ENCODE data around the gene KCMF1. TPM values are rescaled to one million over a fixed set of nuclear protein-coding genes. Genes with fewer than 3 reads are reported as not detected.

KCMF1 gene
- polyA plus RNA-seq, 1 of the 3 experiments (the other 2 are of a cell fraction), result 37.0 TPM

DNA sequence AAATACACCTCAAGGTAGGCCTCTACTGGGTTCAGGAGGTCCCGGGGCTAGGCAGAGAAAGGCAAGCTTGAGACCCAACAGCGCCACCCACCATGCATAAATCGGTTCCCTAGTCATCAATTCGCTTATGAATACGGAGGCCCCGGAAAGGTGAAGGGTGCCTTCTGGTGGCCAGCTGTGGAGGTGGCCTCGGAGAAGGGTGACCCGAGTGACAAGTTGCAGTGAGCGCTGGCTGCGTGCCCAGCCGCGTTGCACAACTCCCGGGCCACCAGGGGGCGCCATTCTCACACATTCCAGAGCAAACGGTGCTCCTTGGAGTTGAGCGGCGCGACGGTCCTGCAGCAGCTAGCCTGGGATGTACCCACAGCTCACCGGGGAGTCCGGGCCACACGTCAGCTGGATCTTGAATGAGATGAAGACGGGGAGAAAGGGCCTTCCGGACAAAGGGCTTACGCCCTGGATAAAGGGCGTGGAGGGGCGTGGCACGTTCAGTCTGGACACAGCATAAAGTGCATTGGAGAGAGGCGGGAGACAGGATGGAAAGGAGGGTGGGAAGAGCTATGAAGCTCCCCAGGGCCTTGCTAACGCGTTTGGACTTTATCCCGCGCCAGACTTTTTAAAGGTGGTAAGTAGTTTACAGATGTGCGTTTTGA is 45.1 kb upstream of the KCMF1 start (continued):
- TF ChIP-seq YY1 (IDR thresholded peaks at IDR 0.05; ENCODE audit: low read depth) (no peak), RAD21 (IDR thresholded peaks at IDR 0.05; ENCODE audit: low read length) (peak; percentile 70), NFIC (IDR thresholded peaks at IDR 0.05; ENCODE audit: borderline replicate concordance) (peak; percentile 97), SMC3 (IDR thresholded peaks at IDR 0.05; ENCODE audit: low read depth, low read length) (peak; percentile 77), NRF1 (IDR thresholded peaks at IDR 0.05; ENCODE audit: low read depth, low read length) (no peak), FOSL2 (IDR thresholded peaks at IDR 0.05; ENCODE audit: borderline replicate concordance, low read depth) (no peak), TAF1 (IDR thresholded peaks at IDR 0.05; ENCODE audit: borderline replicate concordance, low read depth, low read length) (peak; percentile 52; the same call in 1 of the 2 replicates), RFX5 (IDR thresholded peaks at IDR 0.05; ENCODE audit: low read length) (no peak), FOXM1 (IDR thresholded peaks at IDR 0.05; ENCODE audit: low read depth) (no peak), GATA2 (CRISPR knock-in tag; IDR thresholded peaks at IDR 0.05) (no peak), TEAD4 (IDR thresholded peaks at IDR 0.05; ENCODE audit: borderline replicate concordance, insufficient read depth) (peak; percentile 67; the same call in 1 of the 2 replicates)
- TF ChIP-seq, protein P1, sequence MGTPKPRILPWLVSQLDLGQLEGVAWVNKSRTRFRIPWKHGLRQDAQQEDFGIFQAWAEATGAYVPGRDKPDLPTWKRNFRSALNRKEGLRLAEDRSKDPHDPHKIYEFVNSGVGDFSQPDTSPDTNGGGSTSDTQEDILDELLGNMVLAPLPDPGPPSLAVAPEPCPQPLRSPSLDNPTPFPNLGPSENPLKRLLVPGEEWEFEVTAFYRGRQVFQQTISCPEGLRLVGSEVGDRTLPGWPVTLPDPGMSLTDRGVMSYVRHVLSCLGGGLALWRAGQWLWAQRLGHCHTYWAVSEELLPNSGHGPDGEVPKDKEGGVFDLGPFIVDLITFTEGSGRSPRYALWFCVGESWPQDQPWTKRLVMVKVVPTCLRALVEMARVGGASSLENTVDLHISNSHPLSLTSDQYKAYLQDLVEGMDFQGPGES (IDR thresholded peaks at IDR 0.05; ENCODE audit: low read depth, low read length), result no peak

- Histone ChIP-seq H3K9me2 (no peaks in the 10 kb centered on the region), H3K27ac (ENCODE audit: low read depth in 2 of 2, low read length in 1 of 2) (peak overlapping the region in 1 of 2 experiments; percentile 36; a peak in 1 of 4 replicates), H3K27me3 (ENCODE audit: insufficient read depth) (no peaks in the 10 kb centered on the region), H3K4me3 (ENCODE audit: low read depth in 2 of 2, low read length in 1 of 2) (peak overlapping the region in 1 of 2 experiments; percentile 60; a peak in 2 of 4 replicates), H3K36me3 (replicated peaks in 1 of 2; ENCODE audit: control insufficient read depth in 1 of 2, insufficient read depth in 2 of 2, low read length in 1 of 2) (no peaks in the 10 kb centered on the region), H3K4me1 (ENCODE audit: control insufficient read depth in 1 of 2, insufficient read depth in 2 of 2, low read depth in 1 of 2, low read length in 1 of 2) (peaks cover 5 to 13% of the 10 kb centered on the region in 2 experiments; a peak in 2 of 4 replicates), H3K9me3 (no peaks in the 10 kb centered on the region), H4K20me1 (ENCODE audit: insufficient read depth) (no peaks in the 10 kb centered on the region), H2AFZ (ENCODE audit: low read depth) (peak overlapping the region; percentile 84; the same call in 1 of the 2 replicates), H3K4me2 (peak overlapping the region; percentile 82; the same call in 1 of the 2 replicates), H3K79me2 (ENCODE audit: insufficient read depth) (peaks cover 7% of the 10 kb centered on the region; the same call in 1 of the 2 replicates), H3K9ac (peak overlapping the region; percentile 23; the same call in 1 of the 2 replicates), H3F3A (replicated peaks; ENCODE audit: insufficient read depth) (peaks cover 24% of the 10 kb centered on the region)
- CTCF ChIA-PET, result interaction anchor here (0.8 to 2.8 kb wide), 14 partner anchors 8 to 436 kb away, joined by 3 to 78 read pairs (median 14); partner anchors contain the start of genes KCMF1 and TMSB10
- POLR2A ChIA-PET, result no interaction called here
- no peak for DNase-seq
- WGBS (ENCODE audit: low lambda C conversion rate), result 45% methylated on average over 3 of the region's 3 CpGs
- TF ChIP-seq RAD21 (IDR thresholded peaks at IDR 0.05; ENCODE audit: low read length) (no peak), POLR2AphosphoS5 (IDR thresholded peaks at IDR 0.05; ENCODE audit: low read depth, low read length) (no peak), TEAD4 (IDR thresholded peaks at IDR 0.05; ENCODE audit: borderline replicate concordance, insufficient read depth) (no peak)
Measured at GRCh38 chr2:84927275-84927627, 43.7 kb upstream of the KCMF1 start.

DNA sequence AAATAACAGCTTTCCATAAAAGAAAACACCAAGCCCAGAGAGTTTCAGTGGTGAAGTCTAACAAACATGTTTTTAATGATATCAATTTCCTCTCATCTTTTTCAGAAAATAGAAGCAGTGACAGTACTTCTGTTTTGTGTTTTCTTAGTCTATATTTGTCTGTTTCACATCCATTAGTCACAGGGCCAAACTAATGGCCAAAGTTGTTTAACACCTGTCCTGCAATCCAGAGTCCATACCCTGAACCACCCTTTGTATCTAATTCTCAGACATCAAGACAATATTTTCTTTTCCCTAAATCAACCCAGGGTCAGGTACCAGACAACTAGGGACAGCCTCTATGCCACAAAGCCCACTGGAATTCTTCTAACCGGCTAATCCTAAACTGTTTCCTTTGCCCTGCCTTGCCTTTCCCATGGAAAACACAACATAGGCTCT is 39.6 kb upstream of the KCMF1 start:
- H3K4me1 ChIP-seq (ENCODE audit: control insufficient read depth in 1 of 2, insufficient read depth in 2 of 2, low read depth in 1 of 2, low read length in 1 of 2), result peaks cover 0 to 4% of the 10 kb centered on the region in 2 experiments; a peak in 1 of 4 replicates
- peaks cover 5% of the 10 kb centered on the region for H3F3A ChIP-seq (replicated peaks; ENCODE audit: insufficient read depth)
- 89% methylated on average over 1 of the region's 1 CpG for WGBS (ENCODE audit: low lambda C conversion rate)
- ChIA-PET POLR2A (no interaction called here), CTCF (no interaction called here)
- H3K27me3 ChIP-seq (ENCODE audit: insufficient read depth), result no peaks in the 10 kb centered on the region
- DNase-seq, result no peak
- no peak overlapping the region for H3K4me3 ChIP-seq (ENCODE audit: low read depth in 2 of 2, low read length in 1 of 2)
- no peak overlapping the region for H3K27ac ChIP-seq (ENCODE audit: low read depth in 2 of 2, low read length in 1 of 2)
- no peak overlapping the region for H3K9ac ChIP-seq
- H3K36me3 ChIP-seq (replicated peaks in 1 of 2; ENCODE audit: control insufficient read depth in 1 of 2, insufficient read depth in 2 of 2, low read length in 1 of 2), result no peaks in the 10 kb centered on the region
- no peaks in the 10 kb centered on the region for H3K9me2 ChIP-seq
- H3K4me2 ChIP-seq, result no peak overlapping the region
- H2AFZ ChIP-seq (ENCODE audit: low read depth), result no peak overlapping the region
- H4K20me1 ChIP-seq (ENCODE audit: insufficient read depth), result no peaks in the 10 kb centered on the region
- H3K9me3 ChIP-seq, result no peaks in the 10 kb centered on the region
- H3K79me2 ChIP-seq (ENCODE audit: insufficient read depth), result peaks cover 7% of the 10 kb centered on the region; the same call in 1 of the 2 replicates
- TF ChIP-seq, protein P2, sequence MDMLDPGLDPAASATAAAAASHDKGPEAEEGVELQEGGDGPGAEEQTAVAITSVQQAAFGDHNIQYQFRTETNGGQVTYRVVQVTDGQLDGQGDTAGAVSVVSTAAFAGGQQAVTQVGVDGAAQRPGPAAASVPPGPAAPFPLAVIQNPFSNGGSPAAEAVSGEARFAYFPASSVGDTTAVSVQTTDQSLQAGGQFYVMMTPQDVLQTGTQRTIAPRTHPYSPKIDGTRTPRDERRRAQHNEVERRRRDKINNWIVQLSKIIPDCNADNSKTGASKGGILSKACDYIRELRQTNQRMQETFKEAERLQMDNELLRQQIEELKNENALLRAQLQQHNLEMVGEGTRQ (IDR thresholded peaks at IDR 0.05; ENCODE audit: borderline replicate concordance, low read depth, low read length), result no peak
- no peak for TF ChIP-seq TEAD4 (IDR thresholded peaks at IDR 0.05; ENCODE audit: borderline replicate concordance, insufficient read depth)
- TF ChIP-seq RFX5 (IDR thresholded peaks at IDR 0.05; ENCODE audit: low read length), result no peak
- TF ChIP-seq RAD21 (IDR thresholded peaks at IDR 0.05; ENCODE audit: low read length), result no peak
- no peak for TF ChIP-seq MXI1 (IDR thresholded peaks at IDR 0.05; ENCODE audit: low read depth, low read length)
- no peak for TF ChIP-seq SMC3 (IDR thresholded peaks at IDR 0.05; ENCODE audit: low read depth, low read length)
- TF ChIP-seq YY1 (IDR thresholded peaks at IDR 0.05; ENCODE audit: low read depth), result no peak
- no peak for TF ChIP-seq CTCF (IDR thresholded peaks at IDR 0.05)
- no peak for TF ChIP-seq POLR2AphosphoS5 (IDR thresholded peaks at IDR 0.05; ENCODE audit: low read depth, low read length)
- TF ChIP-seq RCOR1 (IDR thresholded peaks at IDR 0.05; ENCODE audit: low read length), result no peak
- TF ChIP-seq, protein P3, sequence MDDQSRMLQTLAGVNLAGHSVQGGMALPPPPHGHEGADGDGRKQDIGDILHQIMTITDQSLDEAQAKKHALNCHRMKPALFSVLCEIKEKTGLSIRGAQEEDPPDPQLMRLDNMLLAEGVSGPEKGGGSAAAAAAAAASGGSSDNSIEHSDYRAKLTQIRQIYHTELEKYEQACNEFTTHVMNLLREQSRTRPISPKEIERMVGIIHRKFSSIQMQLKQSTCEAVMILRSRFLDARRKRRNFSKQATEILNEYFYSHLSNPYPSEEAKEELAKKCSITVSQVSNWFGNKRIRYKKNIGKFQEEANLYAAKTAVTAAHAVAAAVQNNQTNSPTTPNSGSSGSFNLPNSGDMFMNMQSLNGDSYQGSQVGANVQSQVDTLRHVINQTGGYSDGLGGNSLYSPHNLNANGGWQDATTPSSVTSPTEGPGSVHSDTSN (IDR thresholded peaks at IDR 0.05), result no peak
- TF ChIP-seq TAF1 (IDR thresholded peaks at IDR 0.05; ENCODE audit: borderline replicate concordance, low read depth, low read length), result no peak
- no peak for TF ChIP-seq FOXJ3 (CRISPR knock-in tag; IDR thresholded peaks at IDR 0.05)
